ENCODE results near the gene MEF2B. TPM values are rescaled to one million over a fixed set of nuclear protein-coding genes. Genes with fewer than 3 reads are reported as not detected.

MEF2B gene
- total RNA-seq, 1 experiment from 2014 or later: 1.1 TPM

DNA sequence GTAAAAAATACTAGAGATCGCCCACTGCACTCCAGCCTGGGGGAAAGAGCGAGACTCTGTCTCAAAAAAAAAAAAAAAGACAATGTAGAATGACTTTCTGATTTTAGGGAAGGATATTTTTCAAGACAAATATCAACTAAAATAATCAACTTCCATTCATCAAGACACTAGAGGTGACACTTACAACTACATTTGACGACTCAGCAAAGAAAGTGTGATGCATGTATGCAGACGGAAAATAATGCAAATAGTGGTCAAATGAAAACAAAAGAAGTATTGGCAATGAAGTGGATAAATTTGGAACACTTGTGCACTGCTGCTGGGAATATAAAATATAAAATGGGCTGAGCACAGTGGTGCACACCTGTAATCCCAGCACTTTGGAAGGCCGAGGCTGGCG, 44.0 kb downstream of the MEF2B start:
- no peak for DNase-seq (ENCODE audit: low read depth, low spot score)
- no peaks in the 10 kb centered on the region for H3K9me3 ChIP-seq (ENCODE audit: control insufficient read depth, insufficient read depth, low read depth, low read length)
- CTCF ChIA-PET: no interaction called here
- no peaks in the 10 kb centered on the region for H3K27me3 ChIP-seq (ENCODE audit: control insufficient read depth, insufficient read depth, low read length)
- in situ Hi-C loops (cut with HindIII; ENCODE audit: low pct_unique_long_range_greater_than_20kb, low sequenced_read_pairs) (no loop called here), intact Hi-C loops (cut with micrococcal nuclease; ENCODE audit: unreplicated experiment) (no loop called here)
- H3K4me3 ChIP-seq (ENCODE audit: low read depth in 2 of 2, low read length in 2 of 2): no peak overlapping the region
- POLR2A ChIA-PET: interaction anchor here (0.7 kb wide), 1 partner anchor 88 kb away, joined by 18 read pairs; no protein-coding TSS in a partner anchor
- H3K36me3 ChIP-seq (ENCODE audit: control insufficient read depth, insufficient read depth, low read length): no peaks in the 10 kb centered on the region
- H3K27ac ChIP-seq (ENCODE audit: low read length): no peak overlapping the region
- H3K4me1 ChIP-seq (ENCODE audit: control insufficient read depth, insufficient read depth, low read length): no peaks in the 10 kb centered on the region
- BruUV-seq (replicated peaks): no TSS peak
- ATAC-seq: no peak
- TF ChIP-seq SIN3A (IDR thresholded peaks at IDR 0.05; ENCODE audit: borderline replicate concordance, insufficient read depth, low read depth, low read length): no peak
- TF ChIP-seq, protein P1, sequence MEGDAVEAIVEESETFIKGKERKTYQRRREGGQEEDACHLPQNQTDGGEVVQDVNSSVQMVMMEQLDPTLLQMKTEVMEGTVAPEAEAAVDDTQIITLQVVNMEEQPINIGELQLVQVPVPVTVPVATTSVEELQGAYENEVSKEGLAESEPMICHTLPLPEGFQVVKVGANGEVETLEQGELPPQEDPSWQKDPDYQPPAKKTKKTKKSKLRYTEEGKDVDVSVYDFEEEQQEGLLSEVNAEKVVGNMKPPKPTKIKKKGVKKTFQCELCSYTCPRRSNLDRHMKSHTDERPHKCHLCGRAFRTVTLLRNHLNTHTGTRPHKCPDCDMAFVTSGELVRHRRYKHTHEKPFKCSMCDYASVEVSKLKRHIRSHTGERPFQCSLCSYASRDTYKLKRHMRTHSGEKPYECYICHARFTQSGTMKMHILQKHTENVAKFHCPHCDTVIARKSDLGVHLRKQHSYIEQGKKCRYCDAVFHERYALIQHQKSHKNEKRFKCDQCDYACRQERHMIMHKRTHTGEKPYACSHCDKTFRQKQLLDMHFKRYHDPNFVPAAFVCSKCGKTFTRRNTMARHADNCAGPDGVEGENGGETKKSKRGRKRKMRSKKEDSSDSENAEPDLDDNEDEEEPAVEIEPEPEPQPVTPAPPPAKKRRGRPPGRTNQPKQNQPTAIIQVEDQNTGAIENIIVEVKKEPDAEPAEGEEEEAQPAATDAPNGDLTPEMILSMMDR (IDR thresholded peaks at IDR 0.05): no peak
- TF ChIP-seq, protein P2, sequence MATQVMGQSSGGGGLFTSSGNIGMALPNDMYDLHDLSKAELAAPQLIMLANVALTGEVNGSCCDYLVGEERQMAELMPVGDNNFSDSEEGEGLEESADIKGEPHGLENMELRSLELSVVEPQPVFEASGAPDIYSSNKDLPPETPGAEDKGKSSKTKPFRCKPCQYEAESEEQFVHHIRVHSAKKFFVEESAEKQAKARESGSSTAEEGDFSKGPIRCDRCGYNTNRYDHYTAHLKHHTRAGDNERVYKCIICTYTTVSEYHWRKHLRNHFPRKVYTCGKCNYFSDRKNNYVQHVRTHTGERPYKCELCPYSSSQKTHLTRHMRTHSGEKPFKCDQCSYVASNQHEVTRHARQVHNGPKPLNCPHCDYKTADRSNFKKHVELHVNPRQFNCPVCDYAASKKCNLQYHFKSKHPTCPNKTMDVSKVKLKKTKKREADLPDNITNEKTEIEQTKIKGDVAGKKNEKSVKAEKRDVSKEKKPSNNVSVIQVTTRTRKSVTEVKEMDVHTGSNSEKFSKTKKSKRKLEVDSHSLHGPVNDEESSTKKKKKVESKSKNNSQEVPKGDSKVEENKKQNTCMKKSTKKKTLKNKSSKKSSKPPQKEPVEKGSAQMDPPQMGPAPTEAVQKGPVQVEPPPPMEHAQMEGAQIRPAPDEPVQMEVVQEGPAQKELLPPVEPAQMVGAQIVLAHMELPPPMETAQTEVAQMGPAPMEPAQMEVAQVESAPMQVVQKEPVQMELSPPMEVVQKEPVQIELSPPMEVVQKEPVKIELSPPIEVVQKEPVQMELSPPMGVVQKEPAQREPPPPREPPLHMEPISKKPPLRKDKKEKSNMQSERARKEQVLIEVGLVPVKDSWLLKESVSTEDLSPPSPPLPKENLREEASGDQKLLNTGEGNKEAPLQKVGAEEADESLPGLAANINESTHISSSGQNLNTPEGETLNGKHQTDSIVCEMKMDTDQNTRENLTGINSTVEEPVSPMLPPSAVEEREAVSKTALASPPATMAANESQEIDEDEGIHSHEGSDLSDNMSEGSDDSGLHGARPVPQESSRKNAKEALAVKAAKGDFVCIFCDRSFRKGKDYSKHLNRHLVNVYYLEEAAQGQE (IDR thresholded peaks at IDR 0.05; ENCODE audit: insufficient read depth in 1 of 2, low read depth in 2 of 2, low read length in 1 of 2): no peak
- no peak for TF ChIP-seq POLR2AphosphoS5 (IDR thresholded peaks at IDR 0.05; ENCODE audit: low read depth, low read length)
- no peak for TF ChIP-seq TCF7L2 (IDR thresholded peaks at IDR 0.05; ENCODE audit: low read depth, low read length)

DNA sequence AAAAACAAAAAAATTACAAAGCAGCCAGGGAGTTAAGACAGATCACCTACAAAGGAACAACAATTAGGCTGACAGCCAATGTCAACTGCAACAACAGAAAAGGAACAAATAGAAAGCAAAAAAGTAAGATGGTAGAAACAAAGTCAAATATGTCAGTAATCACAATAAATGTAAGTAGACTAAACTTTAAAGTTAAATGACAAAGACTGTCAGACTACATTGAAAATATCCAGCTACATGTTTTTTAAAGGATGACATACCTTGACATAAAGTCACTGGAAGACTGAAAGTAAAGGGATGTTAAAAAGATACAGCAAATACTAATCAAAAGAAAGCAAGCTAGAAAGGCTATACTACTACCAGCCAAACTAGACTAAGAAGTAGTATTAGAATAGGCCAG, 46.7 kb downstream of the MEF2B start:
- CTCF ChIA-PET: no interaction called here

More for the DNA sequence above, 46.7 kb downstream of the MEF2B start:
- Histone ChIP-seq H3K9me3 (ENCODE audit: control insufficient read depth, insufficient read depth, low read depth, low read length) (no peaks in the 10 kb centered on the region), H3K27ac (ENCODE audit: low read length) (no peak overlapping the region), H3K27me3 (ENCODE audit: control insufficient read depth, insufficient read depth, low read length) (no peaks in the 10 kb centered on the region), H3K4me3 (ENCODE audit: low read depth in 2 of 2, low read length in 2 of 2) (no peak overlapping the region), H3K4me1 (ENCODE audit: control insufficient read depth, insufficient read depth, low read length) (no peaks in the 10 kb centered on the region), H3K36me3 (ENCODE audit: control insufficient read depth, insufficient read depth, low read length) (no peaks in the 10 kb centered on the region)
- TF ChIP-seq, protein P1 (IDR thresholded peaks at IDR 0.05): no peak
- TF ChIP-seq SIN3A (IDR thresholded peaks at IDR 0.05; ENCODE audit: borderline replicate concordance, insufficient read depth, low read depth, low read length) (no peak), POLR2AphosphoS5 (IDR thresholded peaks at IDR 0.05; ENCODE audit: low read depth, low read length) (no peak), TCF7L2 (IDR thresholded peaks at IDR 0.05; ENCODE audit: low read depth, low read length) (no peak)
- TF ChIP-seq, protein P2 (IDR thresholded peaks at IDR 0.05; ENCODE audit: insufficient read depth in 1 of 2, low read depth in 2 of 2, low read length in 1 of 2): no peak
- DNase-seq (ENCODE audit: low read depth, low spot score): no peak
- ATAC-seq: no peak
- no TSS peak for BruUV-seq (replicated peaks)
- intact Hi-C loops (cut with micrococcal nuclease; ENCODE audit: unreplicated experiment) (no loop called here), in situ Hi-C loops (cut with HindIII; ENCODE audit: low pct_unique_long_range_greater_than_20kb, low sequenced_read_pairs) (no loop called here)
- POLR2A ChIA-PET: no interaction called here

Data from Panc1 (cell line).